HG03520 (cell line): ENCODE results near the gene SYT14.
"Not testable (repeated sequence)": the region's sequence is repeated elsewhere in the genome, so short reads cannot be mapped to it uniquely, and the experiment has no call there.

Source experiments
- ATAC-seq: cut with Tn5 transposase; IDR thresholded peaks from one replicate; pipeline ENCODE4 v1.9.1; 2021; ENCODE audit warnings: mild to moderate bottlenecking, moderate library complexity; ENCODE audit not compliant: unreplicated experiment

The SYT14 gene

GRCh38 chr1:209936125-209936524 is 1.9 kb upstream of the SYT14 start:
- ATAC-seq: no peak

GRCh38 chr1:209945377-209945776 is 7.4 kb downstream of the SYT14 start:
- ATAC-seq: no peak

- no peak for ATAC-seq
These were observed 10.1 kb downstream of the SYT14 start for GRCh38 chr1:209948155-209948554.

- ATAC-seq: no peak
These were observed 18.1 kb downstream of the SYT14 start for GRCh38 chr1:209956116-209956515.

- no peak for ATAC-seq
These were observed 21.6 kb downstream of the SYT14 start for GRCh38 chr1:209959623-209960022.

GRCh38 chr1:209960926-209961325 is 22.9 kb downstream of the SYT14 start:
- ATAC-seq: no peak

GRCh38 chr1:209962388-209962787 is 24.4 kb downstream of the SYT14 start:
- ATAC-seq: no peak

GRCh38 chr1:209962856-209963255 is 24.8 kb downstream of the SYT14 start:
- no peak for ATAC-seq

GRCh38 chr1:209965996-209966395 is 28.0 kb downstream of the SYT14 start:
- ATAC-seq: no peak

GRCh38 chr1:209978721-209979120 is 40.7 kb downstream of the SYT14 start:
- ATAC-seq: not testable (repeated sequence)

GRCh38 chr1:209983953-209984352 is 45.9 kb downstream of the SYT14 start:
- ATAC-seq: no peak

- no peak for ATAC-seq
These were observed 47.0 kb downstream of the SYT14 start for GRCh38 chr1:209985002-209985401.

GRCh38 chr1:209988706-209989105 is 50.7 kb downstream of the SYT14 start:
- ATAC-seq: no peak

- ATAC-seq: no peak
These were observed 51.5 kb downstream of the SYT14 start for GRCh38 chr1:209989525-209989924.

GRCh38 chr1:209993061-209993830 is 55.2 kb downstream of the SYT14 start:
- no peak for ATAC-seq

- no peak for ATAC-seq
These were observed 58.3 kb downstream of the SYT14 start for GRCh38 chr1:209996348-209996747.

GRCh38 chr1:209999005-209999404 is 61.0 kb downstream of the SYT14 start:
- no peak for ATAC-seq

- no peak for ATAC-seq
These were observed 63.7 kb downstream of the SYT14 start for GRCh38 chr1:210001751-210002150.

GRCh38 chr1:210003501-210003900 is 65.5 kb downstream of the SYT14 start:
- no peak for ATAC-seq

GRCh38 chr1:210010161-210010560 is 72.1 kb downstream of the SYT14 start:
- ATAC-seq: no peak

GRCh38 chr1:210021145-210021860 is 83.3 kb downstream of the SYT14 start:
- no peak for ATAC-seq

GRCh38 chr1:210022044-210022443 is 84.0 kb downstream of the SYT14 start:
- no peak for ATAC-seq
